Colonic mucosa (tissue), 4 donors: ENCODE measurements around the gene C3. TPM values are rescaled to one million over a fixed set of nuclear protein-coding genes. Genes with fewer than 3 reads are reported as not detected.

ENCODE experiments used
- DNase-seq: peaks from one replicate; pipeline ENCODE4 v3.0.0-alpha.2; 2020
- H3K27ac ChIP-seq: fragments of 200-600 bp; one replicate; pipeline ENCODE4 v1.8.0; 2021
- H3K27me3 ChIP-seq: fragments of 200-600 bp; one replicate; pipeline ENCODE4 v1.8.0; 2021
- H3K36me3 ChIP-seq: fragments of 200-600 bp; one replicate; pipeline ENCODE4 v1.8.0; 2021
- H3K4me1 ChIP-seq: fragments of 200-600 bp; one replicate; pipeline ENCODE4 v1.8.0; 2021; ENCODE audit warnings: mild to moderate bottlenecking
- H3K4me3 ChIP-seq: fragments of 200-600 bp; one replicate; pipeline ENCODE4 v1.8.0; 2021
- H3K9ac ChIP-seq, 2 donors: one replicate each; pipeline ENCODE4 v1.7.0; 2013; ENCODE audit warnings: control low read depth in 2 of 2, low read depth in 2 of 2, low read length in 2 of 2
- H3K9me3 ChIP-seq: fragments of 200-600 bp; one replicate; pipeline ENCODE4 v1.8.0; 2021
- intact Hi-C: fragments of 100-400 bp; cut with DNase I; formaldehyde crosslinking; loops from one replicate; pipeline ENCODE4 v1.14.1; 2022
- total RNA-seq, 2 donors: library from RNA; stranded (reverse); fragmentation: NEBNext Ultra II Directional in 1 of 2; extraction: Animal tissue kit (Norgen Biotek cat#: 25700) in 1 of 2; gene quantifications; one replicate each; pipeline ENCODE4 v1.2.1, GENCODE V29; 2021
- TF ChIP-seq, protein P1 (sequence below): fragments of 200-600 bp; IDR thresholded peaks from one replicate; pipeline ENCODE4 v1.8.0; 2022; ENCODE audit warnings: antibody characterized with exemption, mild to moderate bottlenecking
- donor health status: healthy.
- donor health status: DM: no; HTN: no; CAD: no.
- donor health status: DM: no; HTN: no; CAD: no.

C3 gene
- total RNA-seq, 2 donors from 2014 or later = 28.2 to 83.9 TPM

DNA sequence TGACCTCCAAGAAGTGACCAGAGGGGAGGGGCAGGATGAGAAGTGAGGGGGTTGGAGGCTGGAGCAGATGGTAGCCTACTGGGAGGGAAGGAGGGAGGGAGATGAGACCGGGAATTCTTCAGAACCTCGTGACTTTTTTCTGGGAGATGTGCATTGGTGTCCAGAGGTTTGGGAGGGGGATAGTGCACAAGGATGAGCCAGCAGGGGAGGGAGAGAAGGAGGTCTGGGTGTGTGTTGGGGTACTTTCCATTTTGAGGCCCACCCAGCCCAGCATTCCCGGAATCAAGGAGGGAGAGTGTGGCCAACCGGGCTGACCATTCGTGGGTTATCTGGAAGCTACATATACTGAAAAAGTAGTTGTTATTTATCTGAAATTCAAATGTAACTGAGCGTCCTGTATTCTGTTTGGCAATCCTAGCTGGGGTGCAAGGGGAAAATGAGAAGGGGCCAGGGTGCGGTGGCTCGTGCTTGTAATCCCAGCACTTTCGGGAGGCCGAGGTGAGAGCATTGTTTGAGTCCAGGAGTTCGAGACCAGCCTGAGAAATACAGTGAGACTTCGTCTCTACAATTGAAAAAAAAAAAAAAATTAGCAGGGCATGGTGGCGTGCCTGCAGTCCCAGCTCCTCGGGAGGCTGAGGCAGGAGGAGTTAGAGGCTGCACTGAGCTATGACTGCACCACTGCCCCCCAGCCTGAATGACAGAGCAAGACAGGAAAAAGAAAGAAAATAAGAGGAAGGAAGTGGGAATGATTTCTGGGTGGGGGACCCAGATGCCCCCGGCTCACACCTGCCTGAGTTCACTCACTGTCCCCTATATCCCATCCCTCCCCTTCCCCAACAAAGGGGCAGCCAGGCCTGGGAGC lies 4.4 kb upstream of the C3 start:
- H3K9me3 ChIP-seq = no peaks in the 10 kb centered on the region
- TF ChIP-seq, protein P1, sequence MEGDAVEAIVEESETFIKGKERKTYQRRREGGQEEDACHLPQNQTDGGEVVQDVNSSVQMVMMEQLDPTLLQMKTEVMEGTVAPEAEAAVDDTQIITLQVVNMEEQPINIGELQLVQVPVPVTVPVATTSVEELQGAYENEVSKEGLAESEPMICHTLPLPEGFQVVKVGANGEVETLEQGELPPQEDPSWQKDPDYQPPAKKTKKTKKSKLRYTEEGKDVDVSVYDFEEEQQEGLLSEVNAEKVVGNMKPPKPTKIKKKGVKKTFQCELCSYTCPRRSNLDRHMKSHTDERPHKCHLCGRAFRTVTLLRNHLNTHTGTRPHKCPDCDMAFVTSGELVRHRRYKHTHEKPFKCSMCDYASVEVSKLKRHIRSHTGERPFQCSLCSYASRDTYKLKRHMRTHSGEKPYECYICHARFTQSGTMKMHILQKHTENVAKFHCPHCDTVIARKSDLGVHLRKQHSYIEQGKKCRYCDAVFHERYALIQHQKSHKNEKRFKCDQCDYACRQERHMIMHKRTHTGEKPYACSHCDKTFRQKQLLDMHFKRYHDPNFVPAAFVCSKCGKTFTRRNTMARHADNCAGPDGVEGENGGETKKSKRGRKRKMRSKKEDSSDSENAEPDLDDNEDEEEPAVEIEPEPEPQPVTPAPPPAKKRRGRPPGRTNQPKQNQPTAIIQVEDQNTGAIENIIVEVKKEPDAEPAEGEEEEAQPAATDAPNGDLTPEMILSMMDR = no peak
- H3K36me3 ChIP-seq = no peaks in the 10 kb centered on the region
- H3K27me3 ChIP-seq = no peaks in the 10 kb centered on the region
- no peaks in the 10 kb centered on the region for H3K4me1 ChIP-seq
- H3K27ac ChIP-seq = no peak overlapping the region
- no peak for DNase-seq
- no peak overlapping the region for H3K4me3 ChIP-seq
- intact Hi-C loops = no loop called here
- H3K9ac ChIP-seq = no peak overlapping the region

DNA sequence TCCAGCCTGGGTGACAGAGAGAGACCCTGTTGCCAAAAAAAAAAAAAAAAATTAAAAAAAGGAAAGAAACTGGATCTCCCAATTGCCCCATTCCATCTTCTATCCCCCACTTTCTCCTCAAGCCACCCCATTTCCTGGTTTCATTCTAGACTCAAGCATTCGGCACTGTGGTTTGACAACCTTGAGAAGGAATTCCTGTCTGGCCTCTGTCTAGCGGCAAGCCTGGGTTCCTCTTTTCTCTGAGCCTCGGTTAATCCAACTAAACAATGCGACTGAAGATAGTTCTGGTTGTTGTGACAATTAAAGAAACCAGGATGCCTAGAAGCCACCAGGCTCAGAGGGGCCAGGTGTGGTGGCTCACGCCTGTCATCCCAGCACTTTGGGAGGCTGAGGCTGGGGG lies 3.3 kb upstream of the C3 start:
- H3K4me1 ChIP-seq = no peaks in the 10 kb centered on the region
- no peak overlapping the region for H3K4me3 ChIP-seq
- TF ChIP-seq, protein P1 = no peak
- H3K27me3 ChIP-seq = no peaks in the 10 kb centered on the region
- DNase-seq = no peak
- no peak overlapping the region for H3K9ac ChIP-seq
- no peak overlapping the region for H3K27ac ChIP-seq
- H3K9me3 ChIP-seq = no peaks in the 10 kb centered on the region
- H3K36me3 ChIP-seq = no peaks in the 10 kb centered on the region
- intact Hi-C loops = no loop called here

DNA sequence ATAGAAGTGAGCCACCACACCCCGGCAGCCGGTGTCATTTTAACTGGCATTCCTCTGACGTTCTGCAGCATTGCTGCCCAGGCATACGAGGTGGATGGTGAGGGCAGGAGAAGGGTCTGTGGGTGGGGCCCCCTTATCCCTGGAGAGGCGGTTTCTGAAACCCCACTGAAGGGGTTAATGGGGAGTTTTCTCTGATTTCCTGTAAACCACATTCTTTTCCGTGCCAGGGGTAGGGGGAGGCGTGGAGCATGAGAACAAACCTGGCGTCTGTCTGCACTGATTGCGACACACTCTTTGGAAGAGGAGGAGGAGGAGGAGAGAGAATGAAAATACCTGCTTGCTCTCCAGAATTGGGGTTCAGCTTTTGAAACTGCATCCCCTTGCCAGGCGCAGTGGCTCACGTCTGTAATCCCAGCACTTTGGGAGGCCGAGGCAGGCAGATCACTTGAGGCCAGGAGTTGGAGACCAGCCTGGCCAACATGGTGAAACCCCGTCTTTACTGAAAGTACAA lies 2.7 kb upstream of the C3 start:
- intact Hi-C loops = no loop called here
- no peak overlapping the region for H3K9ac ChIP-seq
- no peak overlapping the region for H3K4me3 ChIP-seq
- H3K27ac ChIP-seq = no peak overlapping the region
- no peaks in the 10 kb centered on the region for H3K4me1 ChIP-seq
- no peak for DNase-seq
- no peaks in the 10 kb centered on the region for H3K27me3 ChIP-seq
- no peaks in the 10 kb centered on the region for H3K9me3 ChIP-seq
- no peaks in the 10 kb centered on the region for H3K36me3 ChIP-seq
- TF ChIP-seq, protein P1 = no peak

DNA sequence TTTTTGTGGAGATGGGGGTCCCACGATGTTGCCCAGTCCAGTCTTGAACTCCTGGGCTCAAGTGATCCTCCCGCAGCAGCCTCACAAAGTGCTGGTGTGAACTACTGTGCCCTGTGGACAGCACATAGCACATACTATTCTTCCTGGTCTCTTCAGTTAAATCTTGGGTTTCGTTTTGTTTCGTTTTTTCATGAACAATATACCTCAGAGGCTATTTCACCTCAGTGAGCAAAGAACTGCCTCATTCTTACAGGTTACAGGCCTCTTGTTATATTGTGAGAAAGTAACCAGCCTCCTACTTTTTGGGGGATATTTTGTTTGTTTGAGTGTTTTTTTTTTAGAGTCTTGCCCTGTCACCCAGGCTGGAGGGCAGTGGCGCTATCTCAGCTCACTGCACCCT lies 1.3 kb upstream of the C3 start:
- intact Hi-C loops = no loop called here
- no peak for DNase-seq
- Histone ChIP-seq H3K27me3 (no peaks in the 10 kb centered on the region), H3K4me1 (no peaks in the 10 kb centered on the region), H3K27ac (no peak overlapping the region), H3K9ac (no peak overlapping the region), H3K9me3 (no peaks in the 10 kb centered on the region), H3K4me3 (no peak overlapping the region), H3K36me3 (no peaks in the 10 kb centered on the region)
- TF ChIP-seq, protein P1 = no peak

DNA sequence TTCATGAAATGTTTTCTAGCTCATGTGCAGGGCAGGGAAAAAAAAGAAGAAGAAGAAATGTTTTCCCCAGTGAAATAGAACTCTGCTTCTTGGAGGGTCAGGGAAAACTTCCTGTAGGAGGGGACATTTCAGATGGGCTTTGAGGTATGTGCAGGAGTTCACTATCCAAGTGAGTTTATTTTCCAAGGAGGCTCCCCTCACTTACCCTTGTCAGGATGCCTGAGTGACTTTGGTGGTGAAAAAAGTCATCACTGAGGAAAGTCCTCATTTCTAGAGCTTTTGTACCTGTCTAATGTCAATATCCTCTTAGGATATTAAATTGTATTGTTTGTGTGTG lies 656 bp upstream of the C3 start:
- H3K9me3 ChIP-seq = no peaks in the 10 kb centered on the region
- no peak overlapping the region for H3K9ac ChIP-seq
- H3K27me3 ChIP-seq = no peaks in the 10 kb centered on the region
- TF ChIP-seq, protein P1 = no peak
- no peaks in the 10 kb centered on the region for H3K36me3 ChIP-seq
- DNase-seq = no peak
- intact Hi-C loops = no loop called here
- no peaks in the 10 kb centered on the region for H3K4me1 ChIP-seq
- H3K4me3 ChIP-seq = no peak overlapping the region
- H3K27ac ChIP-seq = peak overlapping the region; percentile 22
